Gastrocnemius medialis (tissue), 4 donors: ENCODE measurements around the gene EHD3. TPM values are rescaled to one million over a fixed set of nuclear protein-coding genes. Genes with fewer than 3 reads are reported as not detected.

ENCODE experiments used
- ATAC-seq, 2 donors: fragments of 150-250 bp; one replicate each; pipeline ENCODE4 v1.9.1; 2016
- DNase-seq, 2 donors: peaks; one replicate each; pipeline ENCODE4 v3.0.0-alpha.2; 2019
- H3K27ac ChIP-seq, 4 donors: fragments of 200-600 bp; sonication (generic); 1 replicate in 1 of 4; 2 replicates in 3 of 4; pipeline ENCODE4 v1.5.1; 2016 to 2018; ENCODE audit warnings: mild to moderate bottlenecking in 2 of 4, moderate library complexity in 1 of 4
- H3K27me3 ChIP-seq, 3 donors: fragments of 200-600 bp; sonication (generic) in 2 of 3; 1 replicate in 1 of 3; 2 replicates in 2 of 3; pipeline versions ENCODE4 v1.5.1 to v1.6.0; 2016 to 2019; ENCODE audit warnings: mild to moderate bottlenecking in 1 of 3, moderate library complexity in 1 of 3
- H3K36me3 ChIP-seq, 2 donors: fragments of 200-600 bp; sonication (generic) in 1 of 2; one replicate each; pipeline ENCODE4 v1.5.1; 2017 to 2018
- H3K4me1 ChIP-seq, 2 donors: fragments of 200-600 bp; sonication (generic) in 1 of 2; one replicate each; pipeline ENCODE4 v1.5.1; 2016 to 2017; ENCODE audit warnings: mild to moderate bottlenecking in 2 of 2
- H3K4me3 ChIP-seq, 4 donors: fragments of 200-600 bp; sonication (generic) in 3 of 4; 1 replicate in 1 of 4; 2 replicates in 3 of 4; pipeline ENCODE4 v1.5.1; 2016 to 2019; ENCODE audit warnings: mild to moderate bottlenecking in 2 of 4
- H3K9me3 ChIP-seq, 3 donors: fragments of 200-600 bp; sonication (generic) in 2 of 3; 1 replicate in 1 of 3; 2 replicates in 2 of 3; pipeline ENCODE4 v1.5.1; 2016 to 2019
- POLR2A ChIP-seq, 2 donors: fragments of 450-650 bp; IDR thresholded peaks; one replicate each; pipeline ENCODE4 v1.6.1; 2017; ENCODE audit warnings: antibody characterized with exemption in 2 of 2, mild to moderate bottlenecking in 2 of 2, moderate library complexity in 2 of 2
- in situ Hi-C, 4 donors: fragments of 200-750 bp; cut with MboI; loops; one replicate each; pipeline versions ENCODE4 v1.15.0 to v1.8.0; 2017; ENCODE audit warnings: low sequenced_read_pairs in 4 of 4
- intact Hi-C: fragments of 100-400 bp; cut with DNase I; formaldehyde crosslinking; loops from one replicate; pipeline ENCODE4 v1.15.1; 2023; ENCODE audit warnings: low total_unique reads
- total RNA-seq, 4 donors: library from RNA; depleted of rRNA; stranded (reverse); fragments of >200 nt; gene quantifications; one replicate each; pipeline versions ENCODE4 v1.1.0 to v1.2.3, GENCODE V29; 2016
- TF ChIP-seq, protein P1 (sequence below), 5 experiments: fragments of 450-650 bp in 3 of 5; fragments of 200-600 bp in 2 of 5; sonication (generic) in 2 of 5; IDR thresholded peaks in 4 of 5; conservative IDR thresholded peaks in 1 of 5; 1 replicate in 4 of 5; 2 replicates in 1 of 5; pipeline ENCODE4 v1.5.1; 2016 to 2019; ENCODE audit warnings: antibody characterized with exemption in 5 of 5, mild to moderate bottlenecking in 3 of 5, moderate library complexity in 3 of 5

EHD3 gene
- total RNA-seq, 4 donors from 2014 or later, result 1.5 to 3.1 (median 2.1) TPM

DNA sequence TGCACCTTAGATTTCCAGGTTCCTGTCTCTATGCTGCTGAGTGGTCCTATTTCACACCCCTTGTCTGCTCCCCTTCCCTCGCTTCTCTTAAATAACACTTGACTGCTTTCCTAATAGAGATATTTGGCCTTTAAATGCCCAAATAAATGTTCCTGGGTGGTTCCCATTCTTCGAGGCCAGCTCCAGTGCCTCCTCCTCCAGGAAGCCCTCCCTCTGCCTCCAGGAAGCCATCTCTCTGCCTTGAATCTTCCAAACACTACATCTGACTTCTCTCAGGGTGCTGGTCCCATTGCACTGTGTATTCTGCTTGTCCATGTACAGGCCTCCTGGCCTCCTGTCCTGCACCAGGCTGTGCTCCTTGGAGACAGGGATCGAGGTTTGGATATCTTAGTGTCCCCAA lies 14.2 kb downstream of the EHD3 start:
- Histone ChIP-seq H3K27me3 (no peaks in the 10 kb centered on the region), H3K4me3 (no peak overlapping the region), H3K27ac (no peak overlapping the region), H3K9me3 (no peaks in the 10 kb centered on the region), H3K36me3 (no peaks in the 10 kb centered on the region), H3K4me1 (peaks cover 0 to 7% of the 10 kb centered on the region in 2 donors)
- in situ Hi-C loops (no loop called here), intact Hi-C loops (no loop called here)
- TF ChIP-seq, protein P1, sequence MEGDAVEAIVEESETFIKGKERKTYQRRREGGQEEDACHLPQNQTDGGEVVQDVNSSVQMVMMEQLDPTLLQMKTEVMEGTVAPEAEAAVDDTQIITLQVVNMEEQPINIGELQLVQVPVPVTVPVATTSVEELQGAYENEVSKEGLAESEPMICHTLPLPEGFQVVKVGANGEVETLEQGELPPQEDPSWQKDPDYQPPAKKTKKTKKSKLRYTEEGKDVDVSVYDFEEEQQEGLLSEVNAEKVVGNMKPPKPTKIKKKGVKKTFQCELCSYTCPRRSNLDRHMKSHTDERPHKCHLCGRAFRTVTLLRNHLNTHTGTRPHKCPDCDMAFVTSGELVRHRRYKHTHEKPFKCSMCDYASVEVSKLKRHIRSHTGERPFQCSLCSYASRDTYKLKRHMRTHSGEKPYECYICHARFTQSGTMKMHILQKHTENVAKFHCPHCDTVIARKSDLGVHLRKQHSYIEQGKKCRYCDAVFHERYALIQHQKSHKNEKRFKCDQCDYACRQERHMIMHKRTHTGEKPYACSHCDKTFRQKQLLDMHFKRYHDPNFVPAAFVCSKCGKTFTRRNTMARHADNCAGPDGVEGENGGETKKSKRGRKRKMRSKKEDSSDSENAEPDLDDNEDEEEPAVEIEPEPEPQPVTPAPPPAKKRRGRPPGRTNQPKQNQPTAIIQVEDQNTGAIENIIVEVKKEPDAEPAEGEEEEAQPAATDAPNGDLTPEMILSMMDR (IDR thresholded peaks at IDR 0.05 in 4 of 5, conservative IDR thresholded peaks at IDR 0.05 in 1 of 5), result no peak
- TF ChIP-seq POLR2A (IDR thresholded peaks at IDR 0.05), result no peak
- no peak for DNase-seq
- ATAC-seq, result no peak

DNA sequence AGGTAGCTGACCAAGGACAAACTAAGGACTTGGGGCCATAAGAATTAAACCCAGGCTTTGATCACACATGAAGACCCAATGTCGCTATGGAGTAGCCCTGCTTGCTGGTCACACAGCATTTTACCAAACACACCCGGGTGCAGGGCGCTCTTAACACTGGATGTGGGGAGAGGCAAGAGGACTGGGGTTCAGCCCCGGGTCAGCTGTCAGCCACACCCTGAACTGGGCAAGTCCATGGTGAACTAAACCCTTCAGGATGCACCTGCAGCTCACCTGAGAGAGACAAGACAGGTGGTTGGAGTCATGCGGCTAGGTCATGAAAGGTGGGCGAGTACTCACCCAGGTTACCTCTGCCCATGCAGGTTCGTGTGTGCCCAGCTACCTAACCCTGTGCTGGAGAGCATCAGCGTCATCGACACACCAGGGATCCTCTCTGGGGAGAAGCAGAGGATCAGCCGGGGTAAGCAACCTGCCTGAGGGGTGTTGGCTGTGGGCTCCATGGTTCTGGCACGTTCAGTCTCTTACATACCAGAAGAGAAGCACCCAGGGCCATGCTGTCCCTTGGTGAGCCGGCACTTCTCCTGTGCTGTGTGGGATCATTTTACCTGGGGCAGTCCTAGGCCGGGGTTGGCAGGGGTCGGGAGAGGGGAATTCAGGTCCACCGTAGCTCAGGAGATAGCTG lies 15.2 kb downstream of the EHD3 start:
- intact Hi-C loops (no loop called here), in situ Hi-C loops (no loop called here)
- TF ChIP-seq, protein P1 (IDR thresholded peaks at IDR 0.05 in 4 of 5, conservative IDR thresholded peaks at IDR 0.05 in 1 of 5), result no peak
- peaks cover 0 to 7% of the 10 kb centered on the region in 2 donors for H3K4me1 ChIP-seq
- no peak overlapping the region for H3K4me3 ChIP-seq
- no peaks in the 10 kb centered on the region for H3K36me3 ChIP-seq
- no peak for ATAC-seq
- no peaks in the 10 kb centered on the region for H3K27me3 ChIP-seq
- DNase-seq, result no peak
- H3K9me3 ChIP-seq, result no peaks in the 10 kb centered on the region
- no peak overlapping the region for H3K27ac ChIP-seq

DNA sequence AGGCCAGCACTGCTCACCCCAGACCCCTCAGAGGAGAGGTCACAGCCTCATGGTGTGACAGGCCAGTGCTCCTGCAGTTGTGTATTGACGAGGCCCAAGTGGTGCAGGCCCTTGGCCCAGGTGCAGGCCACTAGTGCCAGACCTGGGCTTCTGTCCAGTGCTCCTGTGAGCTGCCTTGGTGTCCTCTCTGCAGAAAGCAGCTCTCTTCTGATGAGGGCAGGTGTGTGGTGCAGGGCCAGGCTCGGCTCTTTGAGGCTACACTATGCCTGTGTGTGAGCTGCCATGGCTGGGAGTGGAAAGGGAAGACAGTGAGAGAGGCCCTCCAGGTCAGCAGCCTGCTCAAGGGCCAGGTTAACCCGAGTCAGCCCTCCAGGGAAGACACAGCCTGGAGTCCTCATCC lies 17.1 kb downstream of the EHD3 start:
- TF ChIP-seq POLR2A (IDR thresholded peaks at IDR 0.05), result no peak
- TF ChIP-seq, protein P1 (IDR thresholded peaks at IDR 0.05 in 4 of 5, conservative IDR thresholded peaks at IDR 0.05 in 1 of 5), result no peak
- Histone ChIP-seq H3K27ac (peak overlapping the region in 1 of 4 donors; percentile 28), H3K36me3 (no peaks in the 10 kb centered on the region), H3K4me3 (no peak overlapping the region), H3K9me3 (no peaks in the 10 kb centered on the region), H3K4me1 (peaks cover 0 to 7% of the 10 kb centered on the region in 2 donors), H3K27me3 (no peaks in the 10 kb centered on the region)
- DNase-seq, result no peak
- in situ Hi-C loops, result no loop called here
- intact Hi-C loops, result no loop called here
- peak; percentile 24 to 47 for ATAC-seq

DNA sequence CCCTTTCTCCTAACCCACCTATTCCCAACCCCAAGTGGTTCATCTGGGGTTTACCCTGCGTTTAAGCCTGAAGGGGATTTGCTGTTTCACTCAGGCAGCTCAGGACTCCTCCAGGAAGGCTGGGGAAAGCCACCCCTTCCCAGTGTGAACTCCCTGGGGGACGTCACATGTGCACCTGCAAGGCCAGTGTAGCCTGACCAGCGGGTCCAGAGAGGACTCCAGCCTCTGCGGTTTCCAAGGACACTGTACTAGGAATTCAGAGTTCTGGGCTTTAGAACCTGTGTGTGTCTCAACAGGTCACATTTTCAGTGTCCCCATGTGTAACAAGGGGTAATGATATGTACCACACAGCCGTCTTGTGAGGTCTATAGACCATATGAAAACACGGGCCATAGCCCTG lies 17.9 kb downstream of the EHD3 start:
- Histone ChIP-seq H3K4me3 (no peak overlapping the region), H3K27ac (no peak overlapping the region), H3K4me1 (peaks cover 0 to 7% of the 10 kb centered on the region in 2 donors), H3K36me3 (no peaks in the 10 kb centered on the region), H3K27me3 (no peaks in the 10 kb centered on the region), H3K9me3 (no peaks in the 10 kb centered on the region)
- in situ Hi-C loops (no loop called here), intact Hi-C loops (no loop called here)
- TF ChIP-seq, protein P1 (IDR thresholded peaks at IDR 0.05 in 4 of 5, conservative IDR thresholded peaks at IDR 0.05 in 1 of 5), result no peak
- no peak for TF ChIP-seq POLR2A (IDR thresholded peaks at IDR 0.05)
- ATAC-seq (no peak), DNase-seq (no peak)
